NOMO-1 treated with DMSO at 0.1 percent for 48 hours (cell line): ENCODE measurements around the gene PRCD.
"Not testable (repeated sequence)": the region's sequence is repeated elsewhere in the genome, so short reads cannot be mapped to it uniquely, and the experiment has no call there.

ENCODE experiments used
- DNase-seq: peaks from one replicate; lab custom pipeline; 2025; ENCODE audit not compliant: unreplicated experiment; lab: John Stamatoyannopoulos, UW

Gene PRCD

GRCh38 chr17:76527430-76528111, 12.3 kb upstream of the PRCD start:
- no peak for DNase-seq

GRCh38 chr17:76528156-76528527, 11.7 kb upstream of the PRCD start:
- no peak for DNase-seq

GRCh38 chr17:76528528-76529223, 11.2 kb upstream of the PRCD start:
- DNase-seq = no peak

GRCh38 chr17:76529224-76530094, 10.4 kb upstream of the PRCD start:
- no peak for DNase-seq

- no peak for DNase-seq
Measured at GRCh38 chr17:76530095-76530723, 9.6 kb upstream of the PRCD start.

- no peak for DNase-seq
Measured at GRCh38 chr17:76530811-76531485, 8.9 kb upstream of the PRCD start.

GRCh38 chr17:76531486-76532038, 8.3 kb upstream of the PRCD start:
- no peak for DNase-seq

- DNase-seq = no peak
Measured at GRCh38 chr17:76532072-76532651, 7.7 kb upstream of the PRCD start.

- DNase-seq = not testable (repeated sequence)
Measured at GRCh38 chr17:76533640-76534359, 6.0 kb upstream of the PRCD start.

GRCh38 chr17:76534831-76535732, 4.8 kb upstream of the PRCD start:
- DNase-seq = no peak

GRCh38 chr17:76535788-76536510, 3.9 kb upstream of the PRCD start:
- no peak for DNase-seq

- no peak for DNase-seq
Measured at GRCh38 chr17:76536511-76537287, 3.1 kb upstream of the PRCD start.

- no peak for DNase-seq
Measured at GRCh38 chr17:76537288-76537577, 2.6 kb upstream of the PRCD start.

GRCh38 chr17:76537578-76538280, 2.1 kb upstream of the PRCD start, which contains the start of gene CYGB:
Gene CYGB (minus strand): TSS chr17:76537709. CDS start chr17:76537542, 167 bp downstream.
- DNase-seq = no peak

- no peak for DNase-seq
Measured at GRCh38 chr17:76538281-76538931, 1.4 kb upstream of the PRCD start.

- no peak for DNase-seq
Measured at GRCh38 chr17:76538941-76539570, 788 bp upstream of the PRCD start.
